ENCODE data around the gene RAPGEF3.

RAPGEF3 gene

DNA sequence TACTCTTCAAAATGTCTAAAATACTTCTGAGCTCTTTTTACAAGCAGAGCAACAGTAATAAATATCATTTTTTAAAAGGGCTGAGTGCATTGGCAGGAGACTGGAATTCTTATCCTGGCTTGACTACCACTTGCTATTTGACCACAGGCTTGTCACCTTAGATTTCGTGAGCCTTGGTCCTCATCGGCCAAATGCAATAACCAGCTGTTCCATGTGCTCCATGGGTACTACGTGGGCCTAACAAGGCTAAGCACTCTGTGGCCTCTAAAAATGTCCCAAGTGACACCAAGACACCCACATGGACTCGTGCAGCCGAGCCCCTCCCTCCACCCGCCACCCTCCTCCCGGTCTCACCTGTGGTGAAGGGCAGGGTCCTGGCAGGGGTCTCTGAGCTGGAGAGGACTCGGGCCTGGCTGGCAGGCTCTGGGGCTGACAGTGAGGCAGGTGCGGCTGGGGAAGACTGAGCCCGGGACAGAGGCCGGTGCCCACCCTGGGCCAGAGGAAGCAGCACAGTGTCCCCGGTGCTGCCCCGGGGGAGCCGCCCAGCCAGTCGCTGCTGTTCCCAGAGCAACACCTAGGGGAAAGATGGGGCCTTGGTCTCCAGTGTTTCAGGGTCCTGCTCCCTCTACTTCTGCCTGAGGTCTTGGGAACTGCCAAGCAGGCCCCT is 34.5 kb upstream of the RAPGEF3 start:
- DNase-seq (ENCODE audit: low read depth): no peak
- no peak overlapping the region for H3K4me3 ChIP-seq (ENCODE audit: low read depth, low read length)
- TF ChIP-seq, protein P1, sequence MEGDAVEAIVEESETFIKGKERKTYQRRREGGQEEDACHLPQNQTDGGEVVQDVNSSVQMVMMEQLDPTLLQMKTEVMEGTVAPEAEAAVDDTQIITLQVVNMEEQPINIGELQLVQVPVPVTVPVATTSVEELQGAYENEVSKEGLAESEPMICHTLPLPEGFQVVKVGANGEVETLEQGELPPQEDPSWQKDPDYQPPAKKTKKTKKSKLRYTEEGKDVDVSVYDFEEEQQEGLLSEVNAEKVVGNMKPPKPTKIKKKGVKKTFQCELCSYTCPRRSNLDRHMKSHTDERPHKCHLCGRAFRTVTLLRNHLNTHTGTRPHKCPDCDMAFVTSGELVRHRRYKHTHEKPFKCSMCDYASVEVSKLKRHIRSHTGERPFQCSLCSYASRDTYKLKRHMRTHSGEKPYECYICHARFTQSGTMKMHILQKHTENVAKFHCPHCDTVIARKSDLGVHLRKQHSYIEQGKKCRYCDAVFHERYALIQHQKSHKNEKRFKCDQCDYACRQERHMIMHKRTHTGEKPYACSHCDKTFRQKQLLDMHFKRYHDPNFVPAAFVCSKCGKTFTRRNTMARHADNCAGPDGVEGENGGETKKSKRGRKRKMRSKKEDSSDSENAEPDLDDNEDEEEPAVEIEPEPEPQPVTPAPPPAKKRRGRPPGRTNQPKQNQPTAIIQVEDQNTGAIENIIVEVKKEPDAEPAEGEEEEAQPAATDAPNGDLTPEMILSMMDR (IDR thresholded peaks at IDR 0.05; ENCODE audit: low read depth, low read length): no peak
- no peak for TF ChIP-seq MYC (IDR thresholded peaks at IDR 0.05; ENCODE audit: low read depth, low read length)

DNA sequence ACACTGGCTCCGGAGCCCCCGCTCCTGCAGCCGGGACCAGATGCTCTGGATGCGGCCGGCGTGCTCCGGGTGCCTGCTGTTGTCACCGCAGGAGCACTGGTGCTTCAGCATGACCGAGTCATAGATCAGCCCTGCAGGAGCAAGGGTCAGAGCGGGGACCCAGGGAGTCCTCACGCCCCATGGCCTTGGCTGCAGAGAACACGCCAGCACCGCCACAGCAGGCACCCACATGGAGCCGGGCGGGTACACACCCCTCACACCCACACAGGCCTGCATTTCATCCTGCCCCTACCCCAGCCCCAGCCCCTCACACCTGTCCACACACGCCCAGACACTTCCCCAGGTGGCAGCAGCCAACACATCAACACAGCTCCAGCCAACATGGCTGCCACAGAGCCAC is 33.2 kb upstream of the RAPGEF3 start:
- no peak for DNase-seq (ENCODE audit: low read depth)
- H3K4me3 ChIP-seq (ENCODE audit: low read depth, low read length): no peak overlapping the region
- TF ChIP-seq MYC (IDR thresholded peaks at IDR 0.05; ENCODE audit: low read depth, low read length): no peak
- TF ChIP-seq, protein P2, sequence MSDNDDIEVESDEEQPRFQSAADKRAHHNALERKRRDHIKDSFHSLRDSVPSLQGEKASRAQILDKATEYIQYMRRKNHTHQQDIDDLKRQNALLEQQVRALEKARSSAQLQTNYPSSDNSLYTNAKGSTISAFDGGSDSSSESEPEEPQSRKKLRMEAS (IDR thresholded peaks at IDR 0.05; ENCODE audit: low read depth, low read length): no peak
- no peak for TF ChIP-seq POLR2A (IDR thresholded peaks at IDR 0.05; ENCODE audit: extremely low read depth, insufficient read length)
- TF ChIP-seq, protein P1 (IDR thresholded peaks at IDR 0.05; ENCODE audit: low read depth, low read length): no peak

DNA sequence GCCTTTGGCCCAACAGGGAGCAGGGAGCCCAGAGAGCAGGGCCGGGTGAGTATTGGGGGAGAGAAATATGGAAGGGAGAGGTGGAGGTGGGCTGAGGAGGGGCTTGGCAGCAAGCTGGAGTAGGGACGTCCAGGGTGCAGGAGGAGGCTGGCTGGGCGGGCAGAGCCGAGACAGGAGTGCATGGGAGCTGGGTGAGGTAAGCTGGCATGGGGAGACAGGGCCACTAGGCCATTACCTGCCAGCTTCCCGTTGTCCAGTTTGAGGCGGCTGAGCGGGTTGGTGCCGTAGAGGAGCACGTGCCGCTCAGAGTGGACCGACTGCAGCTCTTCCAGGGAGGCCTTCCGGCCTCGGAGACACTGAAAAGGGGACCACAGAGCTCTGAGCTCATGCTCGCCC is 32.7 kb upstream of the RAPGEF3 start:
- H3K4me3 ChIP-seq (ENCODE audit: low read depth, low read length): no peak overlapping the region
- no peak for DNase-seq (ENCODE audit: low read depth)
- no peak for TF ChIP-seq MYC (IDR thresholded peaks at IDR 0.05; ENCODE audit: low read depth, low read length)
- TF ChIP-seq, protein P1 (IDR thresholded peaks at IDR 0.05; ENCODE audit: low read depth, low read length): no peak
- TF ChIP-seq, protein P2 (IDR thresholded peaks at IDR 0.05; ENCODE audit: low read depth, low read length): no peak
- TF ChIP-seq POLR2A (IDR thresholded peaks at IDR 0.05; ENCODE audit: extremely low read depth, insufficient read length): no peak

DNA sequence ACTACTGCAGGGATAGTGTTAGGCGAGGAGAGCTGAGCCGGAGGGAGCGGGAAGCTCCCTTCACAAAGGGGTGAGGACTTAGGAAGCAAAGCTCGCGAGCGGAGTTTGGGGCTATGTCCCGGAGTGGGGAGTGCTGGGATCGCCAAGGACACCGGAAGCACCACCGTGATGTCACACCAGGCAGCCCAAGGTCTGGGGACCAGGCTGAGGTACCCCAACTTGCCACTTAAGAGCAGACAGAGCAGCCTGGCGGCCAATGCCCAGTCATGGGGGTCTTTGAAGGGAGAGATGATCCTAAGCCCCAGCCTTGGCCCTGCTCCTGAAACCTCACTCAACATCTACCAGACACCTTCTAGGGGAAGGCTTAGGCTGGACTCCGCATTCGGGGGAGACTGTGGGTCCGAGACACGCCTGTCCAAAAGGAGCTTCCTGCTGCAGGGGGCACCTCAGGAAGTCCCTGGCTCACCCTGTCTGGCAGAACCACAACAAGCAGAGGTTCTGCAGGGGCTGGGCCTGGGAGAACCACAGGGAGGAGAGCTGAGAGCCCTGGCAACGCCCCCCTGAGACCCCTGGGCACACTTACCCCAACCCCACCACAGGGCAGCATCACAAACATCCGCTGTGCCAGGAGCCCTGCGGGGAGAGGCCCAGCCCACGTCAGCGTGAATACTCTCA is 32.1 kb upstream of the RAPGEF3 start:
- H3K4me3 ChIP-seq (ENCODE audit: low read depth, low read length): no peak overlapping the region
- TF ChIP-seq, protein P2 (IDR thresholded peaks at IDR 0.05; ENCODE audit: low read depth, low read length): no peak
- TF ChIP-seq, protein P1 (IDR thresholded peaks at IDR 0.05; ENCODE audit: low read depth, low read length): no peak
- TF ChIP-seq MYC (IDR thresholded peaks at IDR 0.05; ENCODE audit: low read depth, low read length) (no peak), POLR2A (IDR thresholded peaks at IDR 0.05; ENCODE audit: extremely low read depth, insufficient read length) (no peak)
- DNase-seq (ENCODE audit: low read depth): no peak

DNA sequence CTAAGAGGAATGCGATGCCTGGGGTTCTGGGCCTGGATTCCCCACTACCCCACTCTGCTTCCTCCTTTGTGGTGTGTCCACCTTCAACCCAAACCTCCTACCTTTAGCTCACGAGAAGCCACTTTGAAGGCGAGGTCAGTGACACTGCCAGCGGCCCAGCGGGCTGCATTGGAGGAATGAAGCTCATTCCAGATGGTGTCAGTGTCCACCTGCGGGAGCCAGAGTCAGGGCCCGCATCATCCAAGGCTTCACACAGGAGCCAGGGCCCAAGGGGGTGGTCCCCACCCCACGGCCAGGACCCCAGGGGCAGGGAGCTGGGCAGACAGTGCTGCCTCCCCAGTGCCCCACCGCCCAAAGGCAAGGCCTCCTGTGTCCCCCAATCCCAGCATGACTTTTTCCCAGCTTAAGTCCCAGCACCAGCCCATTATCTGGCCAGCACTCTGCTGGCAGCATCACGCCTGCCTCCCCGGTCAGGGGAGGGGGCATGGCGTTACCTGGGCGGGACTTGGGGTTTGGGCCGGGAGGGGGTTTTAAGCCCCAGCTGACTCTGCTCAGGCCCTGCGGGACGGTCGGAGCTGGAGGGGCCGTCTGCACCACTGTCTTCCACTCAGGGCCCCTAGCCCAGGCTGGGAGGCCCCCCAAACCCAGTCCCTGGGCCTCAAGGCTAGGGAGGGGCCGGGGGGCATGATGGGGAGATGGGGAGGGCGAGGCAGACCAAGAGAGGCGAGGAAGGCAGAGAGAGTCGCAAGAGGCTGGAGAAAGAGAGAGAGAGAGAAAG is 31.2 kb upstream of the RAPGEF3 start:
- DNase-seq (ENCODE audit: low read depth): no peak
- H3K4me3 ChIP-seq (ENCODE audit: low read depth, low read length): no peak overlapping the region
- no peak for TF ChIP-seq MYC (IDR thresholded peaks at IDR 0.05; ENCODE audit: low read depth, low read length)
- TF ChIP-seq POLR2A (IDR thresholded peaks at IDR 0.05; ENCODE audit: extremely low read depth, insufficient read length): no peak
- TF ChIP-seq, protein P1 (IDR thresholded peaks at IDR 0.05; ENCODE audit: low read depth, low read length): no peak
- TF ChIP-seq, protein P2 (IDR thresholded peaks at IDR 0.05; ENCODE audit: low read depth, low read length): no peak
